H9 (cell line): ENCODE results near the gene PPHLN1. TPM values are rescaled to one million over a fixed set of nuclear protein-coding genes. Genes with fewer than 3 reads are reported as not detected.

Experiments
- DNase-seq: peaks from one replicate; pipeline ENCODE4 v3.0.0-alpha.2; 2017
- H2AFZ ChIP-seq: one replicate; pipeline ENCODE4 v1.6.1; 2013; ENCODE audit warnings: mild to moderate bottlenecking, low read length, control low read depth, moderate library complexity
- H2AK5ac ChIP-seq: 2 replicates; pipeline ENCODE4 v1.6.1; 2013; ENCODE audit warnings: low read length, control low read depth, mixed read lengths; ENCODE audit not compliant: insufficient read length
- H2BK120ac ChIP-seq: one replicate; pipeline ENCODE4 v1.6.1; 2013; ENCODE audit warnings: low read depth, mild to moderate bottlenecking, low read length, control low read depth, inconsistent platforms; ENCODE audit not compliant: poor library complexity, severe bottlenecking
- H2BK12ac ChIP-seq: 2 replicates; pipeline ENCODE4 v1.6.1; 2013; ENCODE audit warnings: low read length, control low read depth, mixed read lengths, low read depth; ENCODE audit not compliant: insufficient read length
- H2BK15ac ChIP-seq: 2 replicates; pipeline ENCODE4 v1.6.1; 2013; ENCODE audit warnings: low read depth, low read length, control low read depth
- H2BK20ac ChIP-seq: one replicate; pipeline ENCODE4 v1.6.1; 2013; ENCODE audit warnings: low read depth, mild to moderate bottlenecking, low read length, control low read depth, inconsistent platforms; ENCODE audit not compliant: poor library complexity, severe bottlenecking
- H2BK5ac ChIP-seq: 2 replicates; pipeline ENCODE4 v1.6.1; 2013; ENCODE audit warnings: low read length, control low read depth, mixed read lengths; ENCODE audit not compliant: insufficient read length
- H3K14ac ChIP-seq: 2 replicates; pipeline ENCODE4 v1.6.1; 2013; ENCODE audit warnings: low read length, control low read depth; ENCODE audit not compliant: insufficient read depth
- H3K18ac ChIP-seq: 2 replicates; pipeline ENCODE4 v1.6.1; 2013; ENCODE audit warnings: low read depth, mild to moderate bottlenecking, mixed read lengths, low read length, control low read depth; ENCODE audit not compliant: insufficient read length
- H3K23ac ChIP-seq: 2 replicates; pipeline ENCODE4 v1.6.1; 2013; ENCODE audit warnings: low read length, control low read depth, mixed read lengths, low read depth; ENCODE audit not compliant: insufficient read length
- H3K23me2 ChIP-seq: 2 replicates; pipeline ENCODE4 v1.6.1; 2013; ENCODE audit warnings: low read depth, mild to moderate bottlenecking, mixed read lengths, low read length, control low read depth; ENCODE audit not compliant: insufficient read length, poor library complexity, severe bottlenecking
- H3K27ac ChIP-seq: 2 replicates; pipeline ENCODE4 v1.5.1; 2013; ENCODE audit warnings: low read length, control low read depth, mixed read lengths, low read depth; ENCODE audit not compliant: insufficient read length
- H3K27me3 ChIP-seq: 2 replicates; pipeline ENCODE4 v1.6.1; 2013; ENCODE audit warnings: low read length, control low read depth, inconsistent platforms; ENCODE audit not compliant: insufficient read depth
- H3K4ac ChIP-seq: 2 replicates; pipeline ENCODE4 v1.6.1; 2013; ENCODE audit warnings: low read depth, mild to moderate bottlenecking, control low read depth, inconsistent platforms, low read length, moderate library complexity
- H3K4me1 ChIP-seq: 2 replicates; pipeline ENCODE4 v1.6.1; 2013; ENCODE audit warnings: low read length, control low read depth, inconsistent platforms; ENCODE audit not compliant: insufficient read depth
- H3K4me2 ChIP-seq: 2 replicates; pipeline ENCODE4 v1.6.1; 2013; ENCODE audit warnings: low read length, control low read depth, mixed read lengths; ENCODE audit not compliant: insufficient read length, insufficient read depth
- H3K56ac ChIP-seq: 2 replicates; pipeline ENCODE4 v1.6.1; 2013; ENCODE audit warnings: low read depth, mild to moderate bottlenecking, mixed read lengths, low read length, control low read depth; ENCODE audit not compliant: insufficient read length
- H3K79me1 ChIP-seq: 2 replicates; pipeline ENCODE4 v1.6.1; 2013; ENCODE audit warnings: low read depth, mild to moderate bottlenecking, moderate library complexity, low read length, control low read depth, inconsistent platforms; ENCODE audit not compliant: insufficient read depth, poor library complexity, severe bottlenecking
- H3K79me2 ChIP-seq: 2 replicates; pipeline ENCODE4 v1.6.1; 2013; ENCODE audit warnings: low read length, control low read depth, inconsistent platforms; ENCODE audit not compliant: insufficient read depth
- H3K9ac ChIP-seq: 2 replicates; pipeline ENCODE4 v1.6.1; 2013; ENCODE audit warnings: low read length, control low read depth, mixed read lengths; ENCODE audit not compliant: insufficient read length; ENCODE audit errors: extremely low read depth
- H3K9me3 ChIP-seq: one replicate; pipeline ENCODE4 v1.6.1; 2013; ENCODE audit warnings: low read depth, low read length, inconsistent platforms; ENCODE audit not compliant: control insufficient read depth
- H3T11ph ChIP-seq: one replicate; pipeline ENCODE4 v1.6.1; 2013; ENCODE audit warnings: mild to moderate bottlenecking, low read length, control low read depth, inconsistent platforms
- H4K20me1 ChIP-seq: one replicate; pipeline ENCODE4 v1.6.1; 2013; ENCODE audit not compliant: control insufficient read depth, insufficient read length, insufficient read depth
- H4K5ac ChIP-seq: 2 replicates; pipeline ENCODE4 v1.6.1; 2013; ENCODE audit warnings: low read depth, mild to moderate bottlenecking, mixed read lengths, low read length, control low read depth; ENCODE audit not compliant: insufficient read length
- H4K8ac ChIP-seq: replicated peaks from 2 replicates; pipeline ENCODE4 v1.6.1; 2013; ENCODE audit warnings: low read length, control low read depth, mixed read lengths, low read depth; ENCODE audit not compliant: insufficient read length
- H4K91ac ChIP-seq: 2 replicates; pipeline ENCODE4 v1.6.1; 2013; ENCODE audit warnings: low read depth, mild to moderate bottlenecking, moderate library complexity, mixed read lengths, low read length, control low read depth; ENCODE audit not compliant: insufficient read length
- H3K27ac Mint-ChIP-seq, 3 experiments: 2 replicates in 2 of 3; 3 replicates in 1 of 3; pipeline ENCODE4 v1.8.0; 2020 to 2021; ENCODE audit warnings: mixed read lengths in 3 of 3, mild to moderate bottlenecking in 1 of 3, moderate library complexity in 1 of 3
- H3K27me3 Mint-ChIP-seq: 2 replicates; pipeline ENCODE4 v1.8.0; 2021; ENCODE audit warnings: low read depth, mild to moderate bottlenecking, moderate library complexity, mixed read lengths
- H3K36me3 Mint-ChIP-seq, 3 experiments: 2 replicates in 2 of 3; 3 replicates in 1 of 3; pipeline ENCODE4 v1.8.0; 2020 to 2021; ENCODE audit warnings: low read depth in 3 of 3, mixed read lengths in 3 of 3; ENCODE audit not compliant: insufficient read depth in 1 of 3
- H3K4me1 Mint-ChIP-seq, 2 experiments: 2 replicates each; pipeline ENCODE4 v1.8.0; 2020; ENCODE audit warnings: mixed read lengths in 2 of 2
- H3K4me3 Mint-ChIP-seq, 2 experiments: 2 replicates in 1 of 2; 3 replicates in 1 of 2; pipeline ENCODE4 v1.8.0; 2020 to 2021; ENCODE audit warnings: mild to moderate bottlenecking in 2 of 2, mixed read lengths in 2 of 2, moderate library complexity in 1 of 2
- H3K9me3 Mint-ChIP-seq, 2 experiments: 2 replicates in 1 of 2; 3 replicates in 1 of 2; pipeline ENCODE4 v1.8.0; 2020; ENCODE audit warnings: mild to moderate bottlenecking in 2 of 2, mixed read lengths in 2 of 2, moderate library complexity in 1 of 2
- CTCF ChIP-seq: fragments of 200-600 bp; sonication (generic); conservative IDR thresholded peaks from 3 replicates; pipeline ENCODE4 v1.8.0; 2021; ENCODE audit warnings: antibody characterized with exemption, mild to moderate bottlenecking
- total RNA-seq: library from RNA; stranded (reverse); gene quantifications from 2 replicates; pipeline ENCODE4 v1.2.1, GENCODE V29; 2021

PPHLN1 gene
- total RNA-seq, 1 experiment from 2014 or later: 66.2 TPM

GRCh38 chr12:42320796-42321195 is 5.2 kb upstream of the PPHLN1 start:
- no peak overlapping the region for H2BK20ac ChIP-seq
- peaks cover 3 to 4% of the 10 kb centered on the region in 2 experiments; a peak in 3 of 4 replicates for H3K4me1 Mint-ChIP-seq

More at GRCh38 chr12:42320796-42321195, 5.2 kb upstream of the PPHLN1 start:
- H4K91ac ChIP-seq: no peak overlapping the region
- no peak overlapping the region for H3K27ac ChIP-seq
- H3K4me2 ChIP-seq: no peak overlapping the region
- H3K18ac ChIP-seq: no peak overlapping the region
- H3K4me3 Mint-ChIP-seq: no peak overlapping the region
- H3K79me2 ChIP-seq: no peaks in the 10 kb centered on the region
- H3K27ac Mint-ChIP-seq: no peak overlapping the region
- no peak overlapping the region for H4K5ac ChIP-seq
- no peak overlapping the region for H4K8ac ChIP-seq
- H3K27me3 Mint-ChIP-seq: no peaks in the 10 kb centered on the region
- no peak overlapping the region for H3K14ac ChIP-seq
- no peak for TF ChIP-seq CTCF
- no peak overlapping the region for H2BK120ac ChIP-seq
- H3K9me3 Mint-ChIP-seq: no peaks in the 10 kb centered on the region
- no peaks in the 10 kb centered on the region for H3K79me1 ChIP-seq
- no peak overlapping the region for H3T11ph ChIP-seq
- no peak overlapping the region for H2BK12ac ChIP-seq
- H2BK15ac ChIP-seq: no peak overlapping the region
- no peaks in the 10 kb centered on the region for H3K27me3 ChIP-seq
- no peak for DNase-seq
- H3K36me3 Mint-ChIP-seq: peaks cover 0 to 33% (median 12%) of the 10 kb centered on the region in 3 experiments; a peak in 6 of 7 replicates
- H3K23me2 ChIP-seq: no peaks in the 10 kb centered on the region
- H2AFZ ChIP-seq: no peak overlapping the region
- no peak overlapping the region for H3K9ac ChIP-seq
- no peaks in the 10 kb centered on the region for H4K20me1 ChIP-seq
- H3K4ac ChIP-seq: no peak overlapping the region
- H3K23ac ChIP-seq: no peak overlapping the region
- no peak overlapping the region for H2BK5ac ChIP-seq
- no peaks in the 10 kb centered on the region for H3K4me1 ChIP-seq
- no peak overlapping the region for H3K56ac ChIP-seq
- no peak overlapping the region for H2AK5ac ChIP-seq
- no peaks in the 10 kb centered on the region for H3K9me3 ChIP-seq
